SK-N-SH treated with all-trans-retinoic acid at 6 μM for 48 hours (cell line): ENCODE measurements around the gene YIPF6.
"Not testable (repeated sequence)": the region's sequence is repeated elsewhere in the genome, so short reads cannot be mapped to it uniquely, and the experiment has no call there.

ENCODE experiments used
- ATAC-seq: fragments of 200-7000 bp; cut with Tn5 transposase; 3 replicates; pipeline ENCODE4 v1.9.1; 2020; ENCODE audit warnings: mild to moderate bottlenecking, moderate library complexity
- ARNTL ChIP-seq: fragments of 450-650 bp; formaldehyde crosslinking; IDR thresholded peaks from 2 replicates; pipeline ENCODE4 v1.5.0; 2020; ENCODE audit warnings: low read depth, mild to moderate bottlenecking, moderate library complexity, borderline replicate concordance
- CSDC2 ChIP-seq: fragments of 250-450 bp; sonication (Bioruptor Pico); IDR thresholded peaks from 2 replicates; pipeline ENCODE4 v1.5.0; 2020; ENCODE audit warnings: mild to moderate bottlenecking, moderate library complexity
- ESRRG ChIP-seq: fragments of 250-450 bp; sonication (Bioruptor Pico); IDR thresholded peaks from 2 replicates; pipeline ENCODE4 v1.6.1; 2021; ENCODE audit warnings: mild to moderate bottlenecking
- GLIS3 ChIP-seq: fragments of 250-450 bp; sonication (Bioruptor Pico); IDR thresholded peaks from 2 replicates; pipeline ENCODE4 v1.5.0; 2020; ENCODE audit warnings: mild to moderate bottlenecking, moderate library complexity
- PATZ1 ChIP-seq: fragments of 250-450 bp; sonication (Bioruptor Pico); IDR thresholded peaks from 2 replicates; pipeline ENCODE4 v1.8.0; 2020; ENCODE audit warnings: mild to moderate bottlenecking, moderate library complexity, borderline replicate concordance
- POU6F1 ChIP-seq: fragments of 250-450 bp; sonication (Bioruptor Pico); IDR thresholded peaks from 2 replicates; pipeline ENCODE4 v1.8.0; 2021; ENCODE audit warnings: low read depth, mild to moderate bottlenecking, moderate library complexity, borderline replicate concordance
- RARB ChIP-seq: fragments of 250-450 bp; sonication (Bioruptor Pico); IDR thresholded peaks from 2 replicates; pipeline ENCODE4 v1.8.0; 2021; ENCODE audit warnings: mild to moderate bottlenecking, moderate library complexity
- SNAI2 ChIP-seq: fragments of 250-450 bp; sonication (Bioruptor Pico); IDR thresholded peaks from 2 replicates; pipeline ENCODE4 v1.5.0; 2020; ENCODE audit warnings: mild to moderate bottlenecking, moderate library complexity
- TCF4 ChIP-seq: fragments of 250-450 bp; sonication (Bioruptor Pico); IDR thresholded peaks from 2 replicates; pipeline ENCODE4 v1.8.0; 2021; ENCODE audit warnings: mild to moderate bottlenecking, moderate library complexity, borderline replicate concordance
- TOX ChIP-seq: fragments of 250-450 bp; sonication (Bioruptor Pico); IDR thresholded peaks from 2 replicates; pipeline ENCODE4 v1.8.0; 2021; ENCODE audit warnings: mild to moderate bottlenecking, moderate library complexity, borderline replicate concordance
- ZC3H10 ChIP-seq: fragments of 250-450 bp; sonication (Bioruptor Pico); IDR thresholded peaks from 2 replicates; pipeline ENCODE4 v1.5.1; 2021; ENCODE audit warnings: mild to moderate bottlenecking, moderate library complexity
- ZFP3 ChIP-seq: fragments of 250-450 bp; sonication (Bioruptor Pico); IDR thresholded peaks from 2 replicates; pipeline ENCODE4 v1.5.0; 2020; ENCODE audit warnings: mild to moderate bottlenecking, moderate library complexity
- ZFP30 ChIP-seq: fragments of 450-650 bp; formaldehyde crosslinking; IDR thresholded peaks from 2 replicates; pipeline ENCODE4 v1.5.0; 2022; ENCODE audit warnings: mild to moderate bottlenecking, moderate library complexity
- ZNF70 ChIP-seq: fragments of 450-650 bp; formaldehyde crosslinking; IDR thresholded peaks from 2 replicates; pipeline ENCODE4 v1.5.0; 2020; ENCODE audit warnings: mild to moderate bottlenecking, moderate library complexity
- ZNF8 ChIP-seq: fragments of 450-650 bp; formaldehyde crosslinking; IDR thresholded peaks from 2 replicates; pipeline ENCODE4 v1.5.0; 2020; ENCODE audit warnings: mild to moderate bottlenecking, moderate library complexity
- TF ChIP-seq, protein P1 (sequence below): fragments of 250-450 bp; sonication (Bioruptor Pico); IDR thresholded peaks from 2 replicates; pipeline ENCODE4 v1.5.1; 2021; ENCODE audit warnings: mild to moderate bottlenecking, moderate library complexity
- TF ChIP-seq, protein P2 (sequence below): fragments of 250-450 bp; sonication (Bioruptor Pico); IDR thresholded peaks from 2 replicates; pipeline ENCODE4 v1.5.1; 2020; ENCODE audit warnings: low read depth, mild to moderate bottlenecking, moderate library complexity

Gene YIPF6

DNA sequence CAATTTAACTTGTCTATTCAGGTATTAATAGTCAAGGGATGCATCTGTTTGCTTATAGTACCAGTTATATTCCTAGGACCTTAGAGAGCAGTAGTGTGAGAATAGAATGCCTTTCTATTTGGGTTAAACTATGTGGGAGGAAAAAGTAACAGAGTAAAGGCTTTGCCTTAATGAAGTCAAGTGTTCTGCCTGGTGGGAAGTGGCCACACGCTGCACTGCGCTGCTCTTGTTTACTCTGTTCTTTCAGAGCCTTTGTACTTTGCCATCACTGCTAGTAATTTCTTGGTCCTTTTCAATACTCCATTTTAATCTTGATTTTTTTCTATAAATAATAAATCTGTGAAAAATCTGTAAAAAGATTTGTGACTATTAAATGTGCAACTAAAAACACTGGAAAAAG, 38.0 kb downstream of the YIPF6 start:
- TF ChIP-seq ZFP30 (CRISPR knock-in tag), result no peak
- TF ChIP-seq ZNF8 (CRISPR knock-in tag), result no peak
- no peak for TF ChIP-seq ZC3H10 (CRISPR knock-in tag)
- no peak for TF ChIP-seq ESRRG (CRISPR knock-in tag)
- TF ChIP-seq, protein P1, sequence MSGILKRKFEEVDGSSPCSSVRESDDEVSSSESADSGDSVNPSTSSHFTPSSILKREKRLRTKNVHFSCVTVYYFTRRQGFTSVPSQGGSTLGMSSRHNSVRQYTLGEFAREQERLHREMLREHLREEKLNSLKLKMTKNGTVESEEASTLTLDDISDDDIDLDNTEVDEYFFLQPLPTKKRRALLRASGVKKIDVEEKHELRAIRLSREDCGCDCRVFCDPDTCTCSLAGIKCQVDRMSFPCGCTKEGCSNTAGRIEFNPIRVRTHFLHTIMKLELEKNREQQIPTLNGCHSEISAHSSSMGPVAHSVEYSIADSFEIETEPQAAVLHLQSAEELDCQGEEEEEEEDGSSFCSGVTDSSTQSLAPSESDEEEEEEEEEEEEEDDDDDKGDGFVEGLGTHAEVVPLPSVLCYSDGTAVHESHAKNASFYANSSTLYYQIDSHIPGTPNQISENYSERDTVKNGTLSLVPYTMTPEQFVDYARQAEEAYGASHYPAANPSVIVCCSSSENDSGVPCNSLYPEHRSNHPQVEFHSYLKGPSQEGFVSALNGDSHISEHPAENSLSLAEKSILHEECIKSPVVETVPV (CRISPR knock-in tag), result no peak
- TF ChIP-seq, protein P2, sequence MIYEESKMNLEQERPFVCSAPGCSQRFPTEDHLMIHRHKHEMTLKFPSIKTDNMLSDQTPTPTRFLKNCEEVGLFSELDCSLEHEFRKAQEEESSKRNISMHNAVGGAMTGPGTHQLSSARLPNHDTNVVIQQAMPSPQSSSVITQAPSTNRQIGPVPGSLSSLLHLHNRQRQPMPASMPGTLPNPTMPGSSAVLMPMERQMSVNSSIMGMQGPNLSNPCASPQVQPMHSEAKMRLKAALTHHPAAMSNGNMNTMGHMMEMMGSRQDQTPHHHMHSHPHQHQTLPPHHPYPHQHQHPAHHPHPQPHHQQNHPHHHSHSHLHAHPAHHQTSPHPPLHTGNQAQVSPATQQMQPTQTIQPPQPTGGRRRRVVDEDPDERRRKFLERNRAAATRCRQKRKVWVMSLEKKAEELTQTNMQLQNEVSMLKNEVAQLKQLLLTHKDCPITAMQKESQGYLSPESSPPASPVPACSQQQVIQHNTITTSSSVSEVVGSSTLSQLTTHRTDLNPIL (CRISPR knock-in tag), result no peak
- TF ChIP-seq SNAI2 (CRISPR knock-in tag), result no peak
- TF ChIP-seq ARNTL (CRISPR knock-in tag), result no peak
- TF ChIP-seq, all 23 proteins: peak for 0
- no peak for ATAC-seq

- no peak for ATAC-seq
- TF ChIP-seq ZFP30 (CRISPR knock-in tag), result no peak
- no peak for TF ChIP-seq ZC3H10 (CRISPR knock-in tag)
- TF ChIP-seq, protein P1 (CRISPR knock-in tag), result no peak
- no peak for TF ChIP-seq SNAI2 (CRISPR knock-in tag)
- TF ChIP-seq GLIS3 (CRISPR knock-in tag), result no peak
- no peak for TF ChIP-seq TOX
- TF ChIP-seq ZNF70 (CRISPR knock-in tag), result no peak
- TF ChIP-seq ARNTL (CRISPR knock-in tag), result no peak
- no peak for TF ChIP-seq POU6F1
- no peak for TF ChIP-seq RARB (CRISPR knock-in tag)
- TF ChIP-seq ZFP3, result no peak
Observed at GRCh38 chrX:68550193-68550592, 51.3 kb downstream of the YIPF6 start.

- TF ChIP-seq TCF4, result no peak
- TF ChIP-seq, protein P2 (CRISPR knock-in tag), result no peak
- TF ChIP-seq CSDC2 (CRISPR knock-in tag), result no peak
- no peak for TF ChIP-seq POU6F1
- no peak for TF ChIP-seq ESRRG (CRISPR knock-in tag)
- no peak for TF ChIP-seq PATZ1 (CRISPR knock-in tag)
- ATAC-seq, result no peak
Observed at GRCh38 chrX:68556036-68556435, 57.2 kb downstream of the YIPF6 start.

DNA sequence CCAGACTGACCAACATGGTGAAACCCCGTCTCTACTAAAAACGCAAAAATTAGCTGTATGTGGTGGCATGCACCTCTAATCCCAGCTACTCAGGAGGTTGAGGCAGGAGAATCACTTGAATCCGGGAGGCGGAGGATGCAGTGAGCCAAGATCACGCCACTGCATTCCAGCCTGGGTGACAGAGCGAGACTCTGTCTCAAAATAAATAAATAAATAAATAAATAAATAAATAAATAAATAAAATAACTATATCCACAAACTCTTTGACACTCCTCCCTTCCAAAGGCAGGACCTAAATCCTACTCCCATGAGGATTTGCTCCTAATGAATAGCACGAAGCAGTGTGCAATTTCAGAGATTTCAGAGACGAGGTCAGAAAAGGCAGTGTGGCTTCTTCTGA, 58.3 kb downstream of the YIPF6 start:
- not testable (repeated sequence) for ATAC-seq

DNA sequence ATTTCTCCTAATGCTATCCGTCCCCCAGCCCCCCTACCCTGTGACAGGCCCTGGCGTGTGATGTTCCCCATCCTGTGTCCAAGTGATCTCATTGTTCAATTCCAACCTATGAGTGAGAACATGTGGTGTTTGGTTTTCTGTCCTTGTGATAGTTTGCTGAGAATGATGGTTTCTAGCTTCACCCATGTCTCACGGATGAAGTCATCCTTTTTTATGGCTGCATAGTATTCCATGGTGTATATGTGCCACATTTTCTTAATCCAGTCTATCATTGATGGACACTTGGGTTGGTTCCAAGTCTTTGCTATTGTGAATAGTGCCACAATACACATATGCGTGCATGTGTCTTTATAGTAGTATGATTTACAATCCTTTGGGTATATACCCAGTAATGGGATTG, 61.1 kb downstream of the YIPF6 start:
- not testable (repeated sequence) for ATAC-seq
